Neural cell (in vitro differentiated cells): ENCODE data around the gene XYLT2. TPM values are rescaled to one million over a fixed set of nuclear protein-coding genes. Genes with fewer than 3 reads are reported as not detected.

Experiments used
- H2AFZ ChIP-seq: fragments of 200-600, 300-800 bp; sonication (generic), shearing (Covaris generic); 2 replicates; pipeline ENCODE4 v1.6.0; 2014; ENCODE audit warnings: low read depth, mild to moderate bottlenecking, antibody characterized with exemption, low read length, moderate library complexity
- H3F3A ChIP-seq: fragments of 200-600 bp; shearing (Covaris generic); 2 replicates; pipeline ENCODE4 v1.6.1; 2016; ENCODE audit warnings: mild to moderate bottlenecking, moderate library complexity, mixed read lengths, antibody characterized with exemption, low read length; ENCODE audit not compliant: insufficient read depth, poor library complexity, severe bottlenecking
- H3K27ac ChIP-seq: fragments of 200-600, 300-800 bp; sonication (generic), shearing (Covaris generic); 2 replicates; pipeline ENCODE4 v1.5.1; 2014; ENCODE audit warnings: mild to moderate bottlenecking, low read length, moderate library complexity
- H3K27me3 ChIP-seq: fragments of 300-800, 200-600 bp; sonication (generic), shearing (Covaris generic); 2 replicates; pipeline ENCODE4 v1.6.0; 2014; ENCODE audit warnings: mild to moderate bottlenecking, low read depth, low read length, moderate library complexity; ENCODE audit not compliant: insufficient read depth
- H3K36me3 ChIP-seq: fragments of 300-800, 200-600 bp; sonication (generic), shearing (Covaris generic); 2 replicates; pipeline ENCODE4 v1.5.1; 2014; ENCODE audit warnings: mild to moderate bottlenecking, antibody characterized with exemption, low read length, moderate library complexity; ENCODE audit not compliant: insufficient read depth
- H3K4me2 ChIP-seq: fragments of 300-800, 200-600 bp; sonication (generic), shearing (Covaris generic); 2 replicates; pipeline ENCODE4 v1.6.0; 2014; ENCODE audit warnings: mild to moderate bottlenecking, low read length
- H3K4me3 ChIP-seq: fragments of 300-800, 200-600 bp; sonication (generic), shearing (Covaris generic); 2 replicates; pipeline ENCODE4 v1.5.1; 2014; ENCODE audit warnings: mild to moderate bottlenecking, low read length, moderate library complexity
- H3K79me2 ChIP-seq: fragments of 200-600 bp; shearing (Covaris generic); replicated peaks from 2 replicates; pipeline ENCODE4 v1.6.0; 2014; ENCODE audit warnings: mild to moderate bottlenecking, low read length, moderate library complexity; ENCODE audit not compliant: insufficient read depth
- H3K9ac ChIP-seq: fragments of 300-800, 200-600 bp; sonication (generic), shearing (Covaris generic); 2 replicates; pipeline ENCODE4 v1.6.1; 2016; ENCODE audit warnings: mild to moderate bottlenecking, low read length, mixed read lengths
- H3K9me2 ChIP-seq: fragments of 200-600 bp; shearing (Covaris generic); 2 replicates; pipeline ENCODE4 v1.6.1; 2016; ENCODE audit warnings: mild to moderate bottlenecking, low read length, mixed read lengths; ENCODE audit not compliant: insufficient read depth
- H3K9me3 ChIP-seq: fragments of 200-600, 300-800 bp; sonication (generic), shearing (Covaris generic); 2 replicates; pipeline ENCODE4 v1.6.1; 2016; ENCODE audit warnings: mild to moderate bottlenecking, mixed run types, low read length, moderate library complexity, mixed read lengths
- H4K20me1 ChIP-seq: fragments of 200-600 bp; shearing (Covaris generic); 2 replicates; pipeline ENCODE4 v1.6.1; 2016; ENCODE audit warnings: mild to moderate bottlenecking, mixed run types; ENCODE audit not compliant: insufficient read depth
- CTCF ChIP-seq: fragments of 450-650 bp; IDR thresholded peaks from 2 replicates; pipeline ENCODE4 v1.5.1; 2014; ENCODE audit warnings: antibody characterized with exemption, mild to moderate bottlenecking, moderate library complexity; ENCODE audit not compliant: poor library complexity, severe bottlenecking
- EP300 ChIP-seq: fragments of 450-650 bp; conservative IDR thresholded peaks from 2 replicates; pipeline ENCODE4 v1.6.1; 2014; ENCODE audit warnings: antibody characterized with exemption, mild to moderate bottlenecking, moderate library complexity; ENCODE audit not compliant: poor library complexity, severe bottlenecking
- EZH2 ChIP-seq: fragments of 200-600, 300-800 bp; shearing (Covaris generic), sonication (generic); IDR thresholded peaks from 2 replicates; pipeline ENCODE4 v1.6.1; 2014; ENCODE audit warnings: antibody characterized with exemption, low read length, borderline replicate concordance, mild to moderate bottlenecking; ENCODE audit not compliant: insufficient read depth, poor library complexity, severe bottlenecking
- MXI1 ChIP-seq: fragments of 450-650 bp; conservative IDR thresholded peaks from 2 replicates; pipeline ENCODE4 v1.6.1; 2014; ENCODE audit warnings: antibody characterized with exemption, mild to moderate bottlenecking; ENCODE audit not compliant: poor library complexity, severe bottlenecking
- POLR2AphosphoS5 ChIP-seq: IDR thresholded peaks from 2 replicates; pipeline ENCODE4 v1.6.1; 2012
- RAD21 ChIP-seq: fragments of 450-650 bp; conservative IDR thresholded peaks from 2 replicates; pipeline ENCODE4 v1.6.1; 2014; ENCODE audit warnings: antibody characterized with exemption, mild to moderate bottlenecking, moderate library complexity
- SMC3 ChIP-seq: fragments of 450-650 bp; conservative IDR thresholded peaks from 2 replicates; pipeline ENCODE4 v1.6.1; 2014; ENCODE audit warnings: antibody characterized with exemption, mild to moderate bottlenecking, moderate library complexity; ENCODE audit not compliant: poor library complexity
- TAF1 ChIP-seq: IDR thresholded peaks from 2 replicates; pipeline ENCODE4 v1.6.1; 2012; ENCODE audit warnings: low read depth
- polyA minus RNA-seq: library from RNA; depleted of rRNA, polyadenylated mRNA; stranded (reverse); fragments of >200 nt; gene quantifications from 2 replicates; pipeline ENCODE4 v1.2.3, GENCODE V29; 2014
- polyA plus RNA-seq: library from polyadenylated mRNA; depleted of rRNA; stranded (reverse); fragments of >200 nt; gene quantifications from 2 replicates; pipeline ENCODE4 v1.2.3, GENCODE V29; 2014
- TF ChIP-seq, protein P1 (sequence below): IDR thresholded peaks from 2 replicates; pipeline ENCODE4 v1.6.1; 2012; ENCODE audit warnings: borderline replicate concordance

XYLT2 gene
- polyA plus RNA-seq (6.9 and 9.5 TPM in 2 replicates), polyA minus RNA-seq (13.6 and 15.2 TPM in 2 replicates)

DNA sequence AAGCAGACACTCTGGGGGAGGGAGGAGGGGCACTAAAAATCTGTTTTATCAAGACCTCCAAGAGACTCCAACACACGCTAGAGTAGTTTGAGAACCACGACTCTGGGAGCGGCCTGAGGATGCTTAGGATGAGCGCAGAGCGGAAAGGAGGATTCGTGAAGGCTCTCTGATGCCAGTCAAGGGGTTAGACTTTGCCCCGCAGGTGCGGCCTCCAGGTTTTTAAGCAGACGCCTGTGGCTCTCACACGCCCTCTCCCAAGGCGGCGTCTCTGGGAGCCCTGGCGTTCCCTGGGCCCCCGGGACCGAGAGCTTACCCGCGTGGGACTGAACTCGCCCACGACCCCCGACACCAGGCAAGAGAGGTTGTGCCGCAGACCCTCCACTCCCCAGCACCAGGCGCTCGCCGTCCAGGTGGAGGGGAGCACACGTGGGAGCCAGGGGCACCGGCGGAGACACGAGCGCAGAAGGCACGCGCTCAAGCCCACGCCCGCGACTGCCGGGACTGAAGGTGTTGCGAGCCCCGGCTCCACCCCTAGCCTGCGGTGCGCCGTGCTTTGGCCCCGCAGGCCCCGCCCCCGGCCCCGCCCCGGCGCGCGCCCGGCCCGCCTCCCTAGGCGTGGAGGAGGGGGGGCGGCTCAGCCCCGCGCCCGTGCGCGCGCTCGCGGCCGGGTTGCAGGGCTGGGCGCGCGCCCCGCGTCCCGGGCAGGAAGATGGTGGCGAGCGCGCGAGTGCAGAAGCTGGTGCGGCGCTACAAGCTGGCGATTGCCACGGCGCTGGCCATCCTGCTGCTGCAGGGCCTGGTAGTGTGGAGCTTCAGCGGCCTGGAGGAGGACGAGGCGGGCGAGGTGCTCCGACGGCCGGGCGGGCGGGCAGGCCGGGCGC, at the start of gene XYLT2:
XYLT2 (plus strand) TSS at position 695 of the 881 bp plus-strand sequence; CDS start at position 710, 15 bp downstream.
- H3K9ac ChIP-seq, result peak within 1 kb of the TSS; percentile 71
- H3K36me3 ChIP-seq, result no peaks in the 10 kb centered on the region
- H3K79me2 ChIP-seq, result no peaks in the 10 kb centered on the region
- TF ChIP-seq, protein P1, sequence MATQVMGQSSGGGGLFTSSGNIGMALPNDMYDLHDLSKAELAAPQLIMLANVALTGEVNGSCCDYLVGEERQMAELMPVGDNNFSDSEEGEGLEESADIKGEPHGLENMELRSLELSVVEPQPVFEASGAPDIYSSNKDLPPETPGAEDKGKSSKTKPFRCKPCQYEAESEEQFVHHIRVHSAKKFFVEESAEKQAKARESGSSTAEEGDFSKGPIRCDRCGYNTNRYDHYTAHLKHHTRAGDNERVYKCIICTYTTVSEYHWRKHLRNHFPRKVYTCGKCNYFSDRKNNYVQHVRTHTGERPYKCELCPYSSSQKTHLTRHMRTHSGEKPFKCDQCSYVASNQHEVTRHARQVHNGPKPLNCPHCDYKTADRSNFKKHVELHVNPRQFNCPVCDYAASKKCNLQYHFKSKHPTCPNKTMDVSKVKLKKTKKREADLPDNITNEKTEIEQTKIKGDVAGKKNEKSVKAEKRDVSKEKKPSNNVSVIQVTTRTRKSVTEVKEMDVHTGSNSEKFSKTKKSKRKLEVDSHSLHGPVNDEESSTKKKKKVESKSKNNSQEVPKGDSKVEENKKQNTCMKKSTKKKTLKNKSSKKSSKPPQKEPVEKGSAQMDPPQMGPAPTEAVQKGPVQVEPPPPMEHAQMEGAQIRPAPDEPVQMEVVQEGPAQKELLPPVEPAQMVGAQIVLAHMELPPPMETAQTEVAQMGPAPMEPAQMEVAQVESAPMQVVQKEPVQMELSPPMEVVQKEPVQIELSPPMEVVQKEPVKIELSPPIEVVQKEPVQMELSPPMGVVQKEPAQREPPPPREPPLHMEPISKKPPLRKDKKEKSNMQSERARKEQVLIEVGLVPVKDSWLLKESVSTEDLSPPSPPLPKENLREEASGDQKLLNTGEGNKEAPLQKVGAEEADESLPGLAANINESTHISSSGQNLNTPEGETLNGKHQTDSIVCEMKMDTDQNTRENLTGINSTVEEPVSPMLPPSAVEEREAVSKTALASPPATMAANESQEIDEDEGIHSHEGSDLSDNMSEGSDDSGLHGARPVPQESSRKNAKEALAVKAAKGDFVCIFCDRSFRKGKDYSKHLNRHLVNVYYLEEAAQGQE, result peak; percentile 55
- TF ChIP-seq TAF1 (no peak), RAD21 (no peak), MXI1 (peak; percentile 82), CTCF (peak; percentile 27), SMC3 (no peak), POLR2AphosphoS5 (peak; percentile 80), EP300 (no peak), EZH2 (no peak)
- no peaks in the 10 kb centered on the region for H3K9me2 ChIP-seq
- H3F3A ChIP-seq, result no peaks in the 10 kb centered on the region
- no peak within 1 kb of the TSS for H3K27ac ChIP-seq
- peak within 1 kb of the TSS; percentile 89 for H3K4me3 ChIP-seq
- no peaks in the 10 kb centered on the region for H3K9me3 ChIP-seq
- H4K20me1 ChIP-seq, result no peaks in the 10 kb centered on the region
- peak within 1 kb of the TSS; percentile 42 for H2AFZ ChIP-seq
- no peaks in the 10 kb centered on the region for H3K27me3 ChIP-seq
- H3K4me2 ChIP-seq, result peak within 1 kb of the TSS; percentile 70

DNA sequence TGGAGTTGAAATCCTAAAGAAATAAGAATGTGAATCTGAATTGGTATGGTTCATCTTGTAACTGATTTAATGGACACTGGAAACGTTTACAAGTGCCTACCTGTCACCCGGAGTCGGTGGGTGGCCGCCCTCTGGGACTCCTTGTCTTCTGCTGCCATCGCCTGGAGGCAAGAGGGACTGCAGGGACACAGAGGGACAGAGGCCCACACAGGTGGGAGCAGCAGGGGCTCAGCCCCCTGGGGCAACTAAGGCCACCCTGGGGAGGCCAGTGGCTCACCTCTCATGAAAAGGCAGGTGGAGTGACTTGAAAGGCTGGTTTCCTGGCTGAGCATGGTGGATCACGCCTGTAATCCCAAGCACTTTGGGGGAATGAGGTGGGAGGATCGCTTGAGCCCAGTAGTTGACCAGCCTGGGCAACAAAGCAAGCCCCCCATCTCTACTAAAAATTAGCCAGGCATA, 48.5 kb upstream of the XYLT2 start:
- no peak overlapping the region for H2AFZ ChIP-seq
- H3K9me2 ChIP-seq, result no peaks in the 10 kb centered on the region
- no peak overlapping the region for H3K4me3 ChIP-seq
- H3F3A ChIP-seq, result no peaks in the 10 kb centered on the region
- H4K20me1 ChIP-seq, result no peaks in the 10 kb centered on the region
- H3K27ac ChIP-seq, result no peak overlapping the region
- no peak for TF ChIP-seq TAF1
- TF ChIP-seq POLR2AphosphoS5, result no peak
- TF ChIP-seq CTCF, result peak; percentile 98
- TF ChIP-seq, protein P1, result no peak
- peak; percentile 95 for TF ChIP-seq SMC3
- peak; percentile 98 for TF ChIP-seq RAD21
- no peak overlapping the region for H3K9ac ChIP-seq
- no peaks in the 10 kb centered on the region for H3K9me3 ChIP-seq
- no peak overlapping the region for H3K4me2 ChIP-seq
- H3K27me3 ChIP-seq, result no peaks in the 10 kb centered on the region
- H3K36me3 ChIP-seq, result no peaks in the 10 kb centered on the region
- H3K79me2 ChIP-seq, result no peaks in the 10 kb centered on the region
